Left lung (tissue), 10 donors: ENCODE data around the gene DLG2. TPM values are rescaled to one million over a fixed set of nuclear protein-coding genes. Genes with fewer than 3 reads are reported as not detected.

Source experiments
- ATAC-seq: fragments of 200-7000 bp; cut with Tn5 transposase; one replicate; pipeline ENCODE4 v1.9.1; 2020; ENCODE audit warnings: moderate library complexity
- DNase-seq, 4 donors: peaks; one replicate each; pipeline ENCODE4 v3.0.0-alpha.2; 2013 to 2020
- H3K27ac ChIP-seq, 2 donors: fragments of 200-600 bp; sonication (generic) in 1 of 2; one replicate each; pipeline versions ENCODE4 v1.5.0 to v1.8.0; 2020 to 2021
- H3K27me3 ChIP-seq, 2 donors: fragments of 200-600 bp; sonication (generic) in 1 of 2; one replicate each; pipeline versions ENCODE4 v1.5.0 to v1.8.0; 2020 to 2021
- H3K36me3 ChIP-seq, 2 donors: fragments of 200-600 bp; sonication (generic) in 1 of 2; one replicate each; pipeline versions ENCODE4 v1.5.0 to v1.8.0; 2020 to 2021
- H3K4me1 ChIP-seq, 2 donors: fragments of 200-600 bp; one replicate each; pipeline ENCODE4 v1.8.0; 2021
- H3K4me3 ChIP-seq, 2 donors: fragments of 200-600 bp; sonication (generic) in 1 of 2; one replicate each; pipeline versions ENCODE4 v1.5.0 to v1.8.0; 2020 to 2021; ENCODE audit warnings: mild to moderate bottlenecking in 1 of 2
- H3K9me3 ChIP-seq, 2 donors: fragments of 200-600 bp; sonication (generic) in 1 of 2; one replicate each; pipeline versions ENCODE4 v1.5.0 to v1.8.0; 2020 to 2021
- CTCF ChIP-seq, 2 donors: fragments of 200-600 bp; sonication (generic) in 1 of 2; IDR thresholded peaks; one replicate each; pipeline versions ENCODE4 v1.5.0 to v1.8.0; 2021; ENCODE audit warnings: antibody characterized with exemption in 2 of 2
- intact Hi-C, 2 donors: fragments of 100-400 bp; cut with DNase I; formaldehyde crosslinking; loops; one replicate each; pipeline versions ENCODE4 v1.11.2 to v1.14.2; 2022
- polyA plus RNA-seq, 6 donors: library from polyadenylated mRNA; unstranded; fragments of 120-200 nt; gene quantifications; one replicate each; pipeline ENCODE4 v1.2.1, GENCODE V29; 2013; ENCODE audit not compliant: insufficient read length in 6 of 6
- total RNA-seq, 2 donors: library from RNA; stranded (reverse); fragmentation: NEBNext Ultra II Directional; extraction: Animal tissue kit (Norgen Biotek cat#: 25700); gene quantifications; one replicate each; pipeline ENCODE4 v1.2.1, GENCODE V29; 2021
- donor health status: DM: no; HTN: yes; CAD: no.
- donor health status: DM: no; HTN: no; CAD: no.

The DLG2 gene
- total and polyA plus RNA-seq, 8 donors = 4.5 to 15.0 (median 8.6) TPM

- H3K36me3 ChIP-seq = no peaks in the 10 kb centered on the region
- no peak overlapping the region for H3K27ac ChIP-seq
- ATAC-seq = no peak
- no peaks in the 10 kb centered on the region for H3K4me1 ChIP-seq
- TF ChIP-seq CTCF (IDR thresholded peaks at IDR 0.05) = no peak
- intact Hi-C loops = no loop called here
- no peaks in the 10 kb centered on the region for H3K9me3 ChIP-seq
- no peaks in the 10 kb centered on the region for H3K27me3 ChIP-seq
- no peak overlapping the region for H3K4me3 ChIP-seq
- DNase-seq = no peak
Measured at GRCh38 chr11:83685730-83686129, 1941.4 kb downstream of the DLG2 start.

DNA sequence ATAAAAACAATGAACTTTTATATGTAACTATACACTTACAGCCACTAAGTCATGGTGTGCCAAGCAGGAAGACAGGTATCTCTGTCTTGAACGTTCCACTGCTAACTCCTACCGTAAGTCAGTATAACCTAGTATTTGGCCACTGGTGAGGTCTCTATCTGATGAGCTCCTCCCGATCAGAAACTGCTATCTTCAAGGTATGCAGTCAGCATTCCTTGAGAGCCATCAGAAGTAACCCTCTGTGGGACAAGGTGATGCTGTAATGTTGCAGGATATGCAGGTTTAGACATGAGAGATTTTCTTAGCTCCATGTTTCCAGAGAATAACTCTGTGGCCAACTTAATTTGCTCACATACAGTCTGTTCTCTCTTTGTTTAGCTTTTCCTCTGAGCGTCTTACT lies 1943.1 kb downstream of the DLG2 start:
- DNase-seq (no peak), ATAC-seq (no peak)
- no peak overlapping the region for H3K4me3 ChIP-seq
- no peaks in the 10 kb centered on the region for H3K9me3 ChIP-seq
- no peaks in the 10 kb centered on the region for H3K36me3 ChIP-seq
- TF ChIP-seq CTCF (IDR thresholded peaks at IDR 0.05) = no peak
- no peak overlapping the region for H3K27ac ChIP-seq
- no peaks in the 10 kb centered on the region for H3K27me3 ChIP-seq
- no peaks in the 10 kb centered on the region for H3K4me1 ChIP-seq
- intact Hi-C loops = no loop called here

DNA sequence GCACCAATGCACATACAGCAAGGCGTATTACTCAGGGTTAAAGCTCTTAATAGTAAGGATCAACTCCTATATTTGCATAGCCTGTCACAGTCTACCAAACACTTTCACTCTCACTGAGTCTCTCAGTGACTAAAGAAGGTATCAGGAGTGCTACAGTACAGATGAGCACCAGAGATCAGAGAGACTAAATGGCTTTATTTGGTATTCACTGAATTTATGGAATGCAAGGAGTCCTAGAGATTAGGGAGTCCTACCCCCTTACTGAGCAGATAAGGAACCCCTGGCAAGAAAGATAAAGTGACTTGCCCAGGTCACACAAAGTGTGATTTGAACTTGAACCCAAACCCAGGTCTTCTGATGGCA lies 1944.6 kb downstream of the DLG2 start:
- intact Hi-C loops = no loop called here

GRCh38 chr11:83681906-83682610 lies 1945.1 kb downstream of the DLG2 start:
- Histone ChIP-seq H3K36me3 (no peaks in the 10 kb centered on the region), H3K27ac (no peak overlapping the region), H3K9me3 (no peaks in the 10 kb centered on the region), H3K4me1 (no peaks in the 10 kb centered on the region), H3K27me3 (no peaks in the 10 kb centered on the region), H3K4me3 (no peak overlapping the region)
- intact Hi-C loops = no loop called here
- no peak for ATAC-seq
- no peak for DNase-seq
- TF ChIP-seq CTCF (IDR thresholded peaks at IDR 0.05) = no peak

More for the DNA sequence above, 1944.6 kb downstream of the DLG2 start:
- DNase-seq = no peak
- Histone ChIP-seq H3K27me3 (no peaks in the 10 kb centered on the region), H3K36me3 (no peaks in the 10 kb centered on the region), H3K4me1 (no peaks in the 10 kb centered on the region), H3K4me3 (no peak overlapping the region), H3K9me3 (no peaks in the 10 kb centered on the region), H3K27ac (no peak overlapping the region)
- TF ChIP-seq CTCF (IDR thresholded peaks at IDR 0.05) = no peak
- ATAC-seq = no peak

DNA sequence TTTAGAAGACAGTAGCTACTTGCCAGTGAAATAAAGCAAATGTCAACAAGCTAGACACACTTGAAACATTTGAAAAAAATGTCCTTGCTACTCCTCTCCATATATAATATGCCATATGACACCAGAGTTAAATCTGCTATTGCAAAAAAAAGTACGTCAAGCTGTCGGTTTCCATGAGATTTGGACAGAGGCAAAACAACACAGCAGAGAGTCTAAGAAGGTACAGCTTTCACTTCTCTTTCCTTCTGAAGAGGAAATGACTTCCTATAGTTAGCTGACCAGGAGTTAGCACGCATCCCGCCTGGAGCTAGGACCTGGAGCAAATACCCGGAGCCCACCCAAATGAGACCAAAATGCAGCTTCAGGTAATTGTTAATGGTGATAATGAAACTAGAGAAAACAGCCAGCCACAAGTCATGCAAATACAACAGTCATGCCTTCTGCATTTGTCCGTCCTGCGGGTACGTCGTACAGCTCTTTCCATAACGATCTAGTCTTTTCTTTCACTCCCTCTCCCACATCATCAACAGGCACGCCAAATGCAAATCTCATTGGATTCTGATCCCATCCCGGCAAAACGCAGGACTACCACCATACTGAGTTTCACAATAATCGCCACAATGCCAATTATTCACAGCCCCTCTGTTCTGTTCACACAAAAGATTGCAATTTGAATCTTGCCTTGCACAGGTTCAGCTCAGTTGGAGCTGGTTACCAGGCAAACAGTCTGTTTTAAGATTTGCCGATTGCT lies 1945.9 kb downstream of the DLG2 start:
- no peaks in the 10 kb centered on the region for H3K36me3 ChIP-seq
- DNase-seq = peak in 1 of 4 donors; percentile 19
- TF ChIP-seq CTCF (IDR thresholded peaks at IDR 0.05) = no peak
- H3K4me1 ChIP-seq = no peaks in the 10 kb centered on the region
- no peaks in the 10 kb centered on the region for H3K9me3 ChIP-seq
- ATAC-seq = peak; percentile 30
- H3K27ac ChIP-seq = no peak overlapping the region
- H3K4me3 ChIP-seq = no peak overlapping the region
- H3K27me3 ChIP-seq = no peaks in the 10 kb centered on the region
- intact Hi-C loops = no loop called here
